ENCODE data around the gene UBA52. TPM values are rescaled to one million over a fixed set of nuclear protein-coding genes. Genes with fewer than 3 reads are reported as not detected.
A peak's percentile ranks its signal among the peaks of the same experiment; 100 is the strongest.

Gene UBA52
- total RNA-seq, 1 experiment from 2014 or later, result 1,265 TPM

DNA sequence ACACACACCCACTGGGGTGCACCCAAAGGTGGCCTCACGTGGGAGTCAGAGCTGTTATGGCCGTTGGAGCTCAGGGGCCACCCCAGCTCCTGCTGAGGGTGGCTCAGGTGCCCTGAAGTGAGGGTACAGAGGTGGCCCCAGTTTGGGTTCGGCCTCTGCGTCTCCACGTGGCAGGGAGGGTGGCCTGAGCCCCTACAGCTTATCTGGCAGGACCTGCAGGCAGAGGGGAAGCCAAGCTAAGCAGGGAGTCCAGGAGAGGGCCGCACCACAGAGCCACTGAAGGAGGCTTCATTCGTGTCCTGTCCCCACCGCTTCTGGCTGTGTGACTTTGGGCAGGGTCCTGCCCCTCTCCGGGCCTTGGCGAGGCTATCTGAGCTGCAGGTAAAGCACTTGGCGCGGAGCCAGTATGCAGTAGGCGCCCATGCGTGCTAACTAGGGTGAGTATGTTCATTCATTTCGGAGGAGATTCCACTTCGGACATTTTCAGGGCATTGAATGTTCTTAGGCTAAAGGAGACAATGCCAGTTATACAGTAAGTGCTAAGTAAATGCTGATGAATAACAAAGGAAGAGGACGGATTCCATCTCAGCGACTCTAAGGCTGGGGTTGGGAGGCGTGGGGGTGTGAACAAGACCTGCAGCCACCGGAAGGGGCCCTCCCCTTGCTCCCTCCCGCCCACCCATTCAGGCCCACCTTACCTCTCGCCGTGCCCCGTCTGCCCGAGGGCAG lies 21.9 kb downstream of the UBA52 start:
- Histone ChIP-seq H3K27ac (ENCODE audit: insufficient read length, low read depth, low read length) (no peak overlapping the region), H4K91ac (ENCODE audit: insufficient read length, low read depth, low read length) (no peak overlapping the region), H2AK5ac (ENCODE audit: insufficient read length, low read length) (no peak overlapping the region), H3K79me2 (ENCODE audit: insufficient read depth, low read length) (no peaks in the 10 kb centered on the region), H3K23me2 (ENCODE audit: insufficient read length, low read depth, low read length, poor library complexity, severe bottlenecking) (peaks cover 25% of the 10 kb centered on the region), H3K4ac (ENCODE audit: low read depth, low read length) (no peak overlapping the region), H3K9ac (ENCODE audit: extremely low read depth, insufficient read length, low read length) (peak overlapping the region; percentile 51), H2BK12ac (ENCODE audit: insufficient read length, low read depth, low read length) (no peak overlapping the region), H2BK15ac (ENCODE audit: low read depth, low read length) (no peak overlapping the region), H3K18ac (ENCODE audit: insufficient read length, low read depth, low read length) (peak overlapping the region; percentile 44), H2BK20ac (ENCODE audit: low read depth, low read length, poor library complexity, severe bottlenecking) (no peak overlapping the region), H3K4me1 (ENCODE audit: insufficient read depth, low read length) (peaks cover 8% of the 10 kb centered on the region; the same call in 1 of the 2 replicates), H2AFZ (ENCODE audit: low read length) (no peak overlapping the region), H3K56ac (ENCODE audit: insufficient read length, low read depth, low read length) (no peak overlapping the region), H4K20me1 (ENCODE audit: control insufficient read depth, insufficient read depth, insufficient read length) (no peaks in the 10 kb centered on the region), H3T11ph (ENCODE audit: low read length) (no peak overlapping the region), H3K23ac (ENCODE audit: insufficient read length, low read depth, low read length) (no peak overlapping the region), H2BK120ac (ENCODE audit: low read depth, low read length, poor library complexity, severe bottlenecking) (no peak overlapping the region), H3K79me1 (ENCODE audit: insufficient read depth, low read depth, low read length, poor library complexity, severe bottlenecking) (no peaks in the 10 kb centered on the region), H3K14ac (ENCODE audit: insufficient read depth, low read length) (no peak overlapping the region; the same call in 1 of the 2 replicates), H4K5ac (ENCODE audit: insufficient read length, low read depth, low read length) (no peak overlapping the region), H2BK5ac (ENCODE audit: insufficient read length, low read length) (no peak overlapping the region), H3K9me3 (ENCODE audit: control insufficient read depth, low read depth, low read length) (no peaks in the 10 kb centered on the region), H3K27me3 (ENCODE audit: insufficient read depth, low read length) (no peaks in the 10 kb centered on the region), H3K4me2 (ENCODE audit: insufficient read depth, insufficient read length, low read length) (peak overlapping the region; percentile 77), H4K8ac (replicated peaks; ENCODE audit: insufficient read length, low read depth, low read length) (peak overlapping the region; percentile 22)
- H3K9me3 Mint-ChIP-seq, result no peaks in the 10 kb centered on the region; a peak in 1 of 5 replicates
- peaks cover 3 to 16% (median 5%) of the 10 kb centered on the region in 3 experiments; a peak in 5 of 7 replicates for H3K36me3 Mint-ChIP-seq (ENCODE audit: insufficient read depth in 1 of 3, low read depth in 3 of 3)
- peak overlapping the region; percentile 51 to 77 for H3K4me3 Mint-ChIP-seq
- H3K4me1 Mint-ChIP-seq, result peaks cover 41 to 50% of the 10 kb centered on the region in 2 experiments
- H3K27me3 Mint-ChIP-seq (ENCODE audit: low read depth), result peaks cover 14% of the 10 kb centered on the region
- H3K27ac Mint-ChIP-seq, result peak overlapping the region in 2 of 3 experiments; percentile 37 to 49; a peak in 5 of 7 replicates
- TF ChIP-seq, protein P1, sequence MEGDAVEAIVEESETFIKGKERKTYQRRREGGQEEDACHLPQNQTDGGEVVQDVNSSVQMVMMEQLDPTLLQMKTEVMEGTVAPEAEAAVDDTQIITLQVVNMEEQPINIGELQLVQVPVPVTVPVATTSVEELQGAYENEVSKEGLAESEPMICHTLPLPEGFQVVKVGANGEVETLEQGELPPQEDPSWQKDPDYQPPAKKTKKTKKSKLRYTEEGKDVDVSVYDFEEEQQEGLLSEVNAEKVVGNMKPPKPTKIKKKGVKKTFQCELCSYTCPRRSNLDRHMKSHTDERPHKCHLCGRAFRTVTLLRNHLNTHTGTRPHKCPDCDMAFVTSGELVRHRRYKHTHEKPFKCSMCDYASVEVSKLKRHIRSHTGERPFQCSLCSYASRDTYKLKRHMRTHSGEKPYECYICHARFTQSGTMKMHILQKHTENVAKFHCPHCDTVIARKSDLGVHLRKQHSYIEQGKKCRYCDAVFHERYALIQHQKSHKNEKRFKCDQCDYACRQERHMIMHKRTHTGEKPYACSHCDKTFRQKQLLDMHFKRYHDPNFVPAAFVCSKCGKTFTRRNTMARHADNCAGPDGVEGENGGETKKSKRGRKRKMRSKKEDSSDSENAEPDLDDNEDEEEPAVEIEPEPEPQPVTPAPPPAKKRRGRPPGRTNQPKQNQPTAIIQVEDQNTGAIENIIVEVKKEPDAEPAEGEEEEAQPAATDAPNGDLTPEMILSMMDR (conservative IDR thresholded peaks at IDR 0.05), result no peak
- DNase-seq, result peak; percentile 78
- WGBS (ENCODE audit: extremely low coverage, insufficient read length, low lambda C conversion rate), result no CpG with 5 or more reads among the region's 25 CpGs

All from H9 (cell line).